Peyer's patch (tissue), 4 donors: ENCODE results near the gene FAM120B. TPM values are rescaled to one million over a fixed set of nuclear protein-coding genes. Genes with fewer than 3 reads are reported as not detected.
A peak's percentile ranks its signal among the peaks of the same experiment; 100 is the strongest.

Experiments used
- DNase-seq, 3 donors: peaks; one replicate each; pipeline ENCODE4 v3.0.0-alpha.2; 2017 to 2019
- H3K27ac ChIP-seq, 4 donors: fragments of 200-600 bp; sonication (generic); one replicate each; pipeline ENCODE4 v1.5.1; 2016 to 2019
- H3K27me3 ChIP-seq, 2 donors: fragments of 200-600 bp; sonication (generic); one replicate each; pipeline ENCODE4 v1.5.1; 2019
- H3K36me3 ChIP-seq, 3 donors: fragments of 200-600 bp; sonication (generic); one replicate each; pipeline ENCODE4 v1.5.1; 2016 to 2019
- H3K4me1 ChIP-seq, 4 donors: fragments of 200-600 bp; sonication (generic); one replicate each; pipeline ENCODE4 v1.5.1; 2016 to 2019
- H3K4me3 ChIP-seq, 4 donors: fragments of 200-600 bp; sonication (generic); 1 replicate in 3 of 4; 2 replicates in 1 of 4; pipeline ENCODE4 v1.5.1; 2016 to 2019; ENCODE audit warnings: mild to moderate bottlenecking in 1 of 4
- H3K9me3 ChIP-seq, 4 donors: fragments of 200-600 bp; sonication (generic); one replicate each; pipeline ENCODE4 v1.5.1; 2016 to 2019; ENCODE audit warnings: mild to moderate bottlenecking in 1 of 4
- CTCF ChIP-seq, 6 experiments: fragments of 450-650 bp in 4 of 6; fragments of 200-600 bp in 2 of 6; sonication (generic) in 1 of 6; IDR thresholded peaks; one replicate each; pipeline ENCODE4 v1.5.1; 2017 to 2019; ENCODE audit warnings: antibody characterized with exemption in 6 of 6, mild to moderate bottlenecking in 3 of 6, moderate library complexity in 1 of 6
- POLR2A ChIP-seq, 2 donors: fragments of 450-650 bp; IDR thresholded peaks; one replicate each; pipeline ENCODE4 v1.5.1; 2017; ENCODE audit warnings: antibody characterized with exemption in 2 of 2, mild to moderate bottlenecking in 2 of 2, moderate library complexity in 2 of 2
- total RNA-seq, 4 donors: library from RNA; depleted of rRNA; stranded (reverse); fragments of >200 nt; gene quantifications; one replicate each; pipeline ENCODE4 v1.1.0, GENCODE V29; 2016

FAM120B gene
- total RNA-seq, 4 donors from 2014 or later: 22.1 to 50.3 (median 38.1) TPM

- no peaks in the 10 kb centered on the region for H3K9me3 ChIP-seq
- H3K36me3 ChIP-seq: no peaks in the 10 kb centered on the region
- H3K27ac ChIP-seq: no peak overlapping the region
- H3K4me3 ChIP-seq: no peak overlapping the region
- peaks cover 0 to 7% (median 3%) of the 10 kb centered on the region in 4 donors for H3K4me1 ChIP-seq
- no peak for TF ChIP-seq CTCF (IDR thresholded peaks at IDR 0.05)
- TF ChIP-seq POLR2A (IDR thresholded peaks at IDR 0.05): no peak
- no peaks in the 10 kb centered on the region for H3K27me3 ChIP-seq
- DNase-seq: peak in 1 of 3 donors; percentile 22
Observed at GRCh38 chr6:170274713-170275560, 31.6 kb upstream of the FAM120B start.

DNA sequence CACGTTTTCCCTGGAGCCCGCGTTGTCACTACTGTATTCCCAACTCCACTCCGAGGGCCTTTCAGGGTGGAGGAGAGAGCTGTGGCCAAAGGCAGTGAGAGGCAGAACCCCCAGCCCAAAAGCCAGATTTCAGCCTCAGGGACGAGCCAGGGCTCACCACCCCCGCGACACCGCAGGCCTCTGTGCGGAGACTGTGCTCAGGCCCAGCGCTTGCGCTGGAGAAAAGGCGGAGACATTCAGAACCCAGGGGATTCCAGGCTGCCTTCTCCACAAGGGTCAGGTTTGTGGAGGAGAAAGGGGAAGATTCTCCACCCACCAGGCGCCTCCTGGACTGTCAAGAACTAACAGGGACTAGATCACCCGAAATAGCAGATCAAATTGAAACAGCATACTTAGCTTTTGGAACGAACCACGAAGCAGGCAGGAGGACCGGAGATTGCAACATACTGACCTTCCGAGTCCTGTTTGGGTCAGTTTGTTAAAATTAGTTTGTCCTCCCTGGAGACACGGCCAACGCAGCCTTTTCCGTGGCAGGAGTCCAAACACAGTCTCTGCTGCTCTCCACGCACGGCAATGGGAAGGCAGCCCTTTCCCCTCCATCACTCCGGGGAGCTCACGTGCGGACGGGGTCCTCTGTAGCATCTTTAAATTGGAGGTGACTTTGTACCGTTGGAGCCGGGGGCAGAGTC lies 30.0 kb upstream of the FAM120B start:
- Histone ChIP-seq H3K36me3 (no peaks in the 10 kb centered on the region), H3K27me3 (no peaks in the 10 kb centered on the region), H3K4me3 (no peak overlapping the region), H3K4me1 (peaks cover 0 to 7% (median 3%) of the 10 kb centered on the region in 4 donors), H3K9me3 (no peaks in the 10 kb centered on the region), H3K27ac (peak overlapping the region; percentile 2 to 70 (median 34))
- peak in 2 of 3 donors; percentile 45 to 71 for DNase-seq
- TF ChIP-seq CTCF (IDR thresholded peaks at IDR 0.05) (no peak), POLR2A (IDR thresholded peaks at IDR 0.05) (no peak)

DNA sequence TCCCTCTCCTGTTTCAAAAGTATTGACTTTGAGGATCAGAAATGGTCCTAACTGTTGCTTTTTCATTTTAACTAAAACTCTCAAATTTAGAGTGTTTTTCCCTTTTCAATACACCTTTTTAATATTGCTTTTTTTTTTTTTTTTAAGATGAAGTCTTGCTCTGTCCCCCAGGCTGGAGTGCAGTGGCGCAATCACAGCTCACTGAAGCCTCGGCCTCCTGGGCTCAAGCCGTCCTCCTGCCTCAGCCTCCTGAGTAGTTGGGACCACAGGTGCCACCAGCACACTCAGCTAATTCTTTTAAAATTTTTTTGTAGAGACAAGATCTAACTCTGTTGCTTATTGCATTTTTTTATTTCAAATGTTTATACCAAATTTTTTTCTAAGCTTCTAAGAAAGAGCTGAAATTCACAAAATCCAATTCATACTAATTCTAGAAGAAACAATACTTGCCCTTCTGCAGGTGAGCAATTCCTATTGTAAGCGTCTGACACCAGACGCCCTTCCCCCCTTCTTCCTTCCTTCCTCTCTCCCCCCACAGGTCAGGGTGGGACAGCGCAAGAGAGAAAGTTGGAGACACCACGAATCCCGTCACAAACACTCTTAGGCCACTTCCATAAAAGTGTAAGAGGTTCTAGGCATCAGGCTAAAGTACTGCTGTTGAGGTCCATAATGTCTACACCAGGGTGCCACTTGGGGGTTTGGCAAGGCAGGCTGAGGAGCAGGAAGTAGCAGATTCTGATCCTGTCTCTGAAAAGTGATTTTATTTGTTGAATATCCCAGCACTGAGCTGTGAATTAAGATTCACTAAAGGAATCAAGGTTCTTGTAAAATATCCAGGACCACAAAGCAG lies 28.4 kb upstream of the FAM120B start:
- no peaks in the 10 kb centered on the region for H3K36me3 ChIP-seq
- peaks cover 0 to 4% (median 0%) of the 10 kb centered on the region in 4 donors for H3K4me1 ChIP-seq
- no peaks in the 10 kb centered on the region for H3K27me3 ChIP-seq
- TF ChIP-seq CTCF (IDR thresholded peaks at IDR 0.05) (no peak), POLR2A (IDR thresholded peaks at IDR 0.05) (no peak)
- no peak for DNase-seq
- no peaks in the 10 kb centered on the region for H3K9me3 ChIP-seq
- H3K27ac ChIP-seq: peak overlapping the region in 1 of 4 donors; percentile 3
- H3K4me3 ChIP-seq: no peak overlapping the region

DNA sequence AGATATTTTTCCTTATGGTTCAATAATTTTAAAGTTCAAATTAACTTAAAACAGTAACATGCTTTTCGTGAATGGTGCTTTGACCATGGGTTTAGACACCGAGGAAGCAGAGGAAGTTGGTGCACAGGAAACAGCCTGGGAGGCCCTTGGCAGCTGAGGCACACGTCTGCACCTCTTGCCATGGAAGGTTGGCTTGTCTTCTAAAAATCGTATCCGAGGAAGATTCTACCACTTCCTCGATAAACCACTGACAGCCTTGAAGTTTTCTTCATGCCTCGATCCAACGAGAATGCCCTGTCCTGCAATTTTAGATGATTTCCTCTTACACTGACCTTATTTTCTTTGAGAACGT lies 27.8 kb upstream of the FAM120B start:
- no peaks in the 10 kb centered on the region for H3K27me3 ChIP-seq
- DNase-seq: peak in 2 of 3 donors; percentile 10 to 33
- no peaks in the 10 kb centered on the region for H3K9me3 ChIP-seq
- peak overlapping the region in 1 of 4 donors; percentile 3 for H3K27ac ChIP-seq
- no peaks in the 10 kb centered on the region for H3K36me3 ChIP-seq
- TF ChIP-seq CTCF (IDR thresholded peaks at IDR 0.05): no peak
- TF ChIP-seq POLR2A (IDR thresholded peaks at IDR 0.05): no peak
- no peak overlapping the region for H3K4me3 ChIP-seq
- peaks cover 0 to 4% (median 0%) of the 10 kb centered on the region in 4 donors for H3K4me1 ChIP-seq

DNA sequence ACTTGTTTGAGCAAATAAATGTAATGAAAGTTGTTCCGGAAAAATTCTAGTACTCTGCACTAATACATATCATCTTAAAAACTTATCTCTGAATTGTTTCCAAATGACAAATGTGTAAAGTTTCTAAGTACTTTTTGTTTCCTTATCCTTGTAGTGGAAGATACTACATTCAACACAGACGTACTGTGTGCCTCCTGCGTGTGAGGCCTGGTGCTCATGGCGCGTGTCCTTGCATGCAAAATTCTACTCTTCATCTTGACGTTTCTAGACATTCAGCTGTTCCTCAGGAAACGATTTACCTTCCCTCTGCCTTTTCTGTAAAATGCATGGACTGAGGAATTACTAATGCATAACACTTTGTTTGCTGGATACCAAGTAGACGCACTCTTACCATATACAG lies 27.1 kb upstream of the FAM120B start:
- no peak for DNase-seq
- Histone ChIP-seq H3K9me3 (no peaks in the 10 kb centered on the region), H3K27ac (peak overlapping the region in 3 of 4 donors; percentile 36 to 70 (median 68)), H3K27me3 (no peaks in the 10 kb centered on the region), H3K36me3 (peaks cover 0 to 3% (median 0%) of the 10 kb centered on the region in 3 donors), H3K4me3 (no peak overlapping the region), H3K4me1 (peaks cover 0 to 4% (median 0%) of the 10 kb centered on the region in 4 donors)
- no peak for TF ChIP-seq CTCF (IDR thresholded peaks at IDR 0.05)
- TF ChIP-seq POLR2A (IDR thresholded peaks at IDR 0.05): no peak
